Activated naive CD8-positive, alpha-beta T cell treated with anti-CD3 and anti-CD28 coated beads, Interleukin-2, amount 50 U/mL, for 24 hours (primary cell): Measurements from ENCODE around the gene FMN2.

ENCODE experiments used
- ATAC-seq: fragments of 150-1000 bp; cut with Tn5 transposase; one replicate; pipeline ENCODE4 v1.10.0; 2021
- DNase-seq: peaks from one replicate; pipeline ENCODE4 v3.0.0; 2021
- H3K27ac Mint-ChIP-seq: one replicate; pipeline ENCODE4 v1.8.0; 2021; ENCODE audit warnings: mild to moderate bottlenecking, mixed read lengths
- H3K27me3 Mint-ChIP-seq: one replicate; pipeline ENCODE4 v1.8.0; 2021; ENCODE audit warnings: mixed read lengths
- H3K36me3 Mint-ChIP-seq: one replicate; pipeline ENCODE4 v1.8.0; 2021; ENCODE audit warnings: low read depth, mixed read lengths
- H3K4me1 Mint-ChIP-seq: one replicate; pipeline ENCODE4 v1.8.0; 2021; ENCODE audit warnings: mixed read lengths
- H3K4me3 Mint-ChIP-seq: one replicate; pipeline ENCODE4 v1.8.0; 2021; ENCODE audit warnings: mild to moderate bottlenecking, moderate library complexity, mixed read lengths
- H3K9me3 Mint-ChIP-seq: one replicate; pipeline ENCODE4 v1.8.0; 2021; ENCODE audit warnings: mixed read lengths

The FMN2 gene

DNA sequence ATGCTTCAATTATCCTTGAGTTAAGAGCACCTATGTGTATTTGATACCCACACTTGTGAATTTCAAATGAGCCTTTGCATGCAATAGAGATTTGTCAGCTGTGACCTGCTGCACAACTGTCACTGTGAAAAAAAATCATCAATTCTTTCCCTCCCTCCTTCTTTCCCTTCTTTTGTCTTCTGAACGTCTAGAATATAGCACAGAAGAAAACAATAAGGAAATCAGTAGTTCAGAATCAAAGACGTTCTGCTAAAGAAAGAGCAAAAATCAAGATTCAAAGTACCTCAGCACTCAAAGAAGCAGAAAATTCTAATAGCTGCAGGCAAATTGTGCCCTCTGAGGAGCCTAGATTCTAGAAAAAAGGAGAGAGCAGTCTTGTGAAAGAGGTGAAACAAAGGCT, 1.7 kb upstream of the FMN2 start:
- Mint-ChIP-seq H3K9me3 (peaks cover 4% of the 10 kb centered on the region), H3K4me1 (peaks cover 4% of the 10 kb centered on the region), H3K27ac (no peak overlapping the region), H3K4me3 (no peak overlapping the region), H3K27me3 (peaks cover 37% of the 10 kb centered on the region), H3K36me3 (no peaks in the 10 kb centered on the region)
- no peak for DNase-seq
- ATAC-seq = no peak

DNA sequence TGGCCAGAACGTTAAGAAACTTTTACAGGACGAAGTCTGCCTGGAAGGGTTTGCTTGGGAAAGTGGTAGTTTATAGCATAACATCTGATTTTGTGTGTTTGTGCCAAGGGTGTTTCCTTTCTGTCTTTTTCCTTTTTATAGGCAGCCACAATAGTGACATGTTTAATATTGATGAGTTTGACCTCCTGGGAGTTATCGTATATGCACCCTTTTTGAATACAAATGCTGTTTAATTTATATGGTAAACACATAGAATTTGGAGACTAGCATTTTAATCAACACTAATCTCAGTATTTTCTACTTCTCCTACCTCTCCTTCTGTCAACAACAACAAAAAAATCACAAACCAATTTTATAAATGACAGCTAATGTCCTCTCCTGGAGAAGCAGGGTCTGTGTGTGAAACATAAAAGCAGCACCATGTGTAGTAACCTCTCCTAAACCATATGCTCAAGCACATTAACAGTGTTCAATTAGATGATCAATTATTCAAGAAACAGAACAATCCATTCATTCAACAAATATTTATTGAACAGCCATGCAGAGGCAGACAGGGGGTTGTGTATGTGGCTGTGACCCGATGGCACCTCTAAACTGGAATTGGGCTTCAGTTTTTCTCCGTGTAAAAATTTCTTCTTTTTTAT, 604 bp upstream of the FMN2 start:
- H3K36me3 Mint-ChIP-seq = no peaks in the 10 kb centered on the region
- H3K27me3 Mint-ChIP-seq = peaks cover 38% of the 10 kb centered on the region
- H3K9me3 Mint-ChIP-seq = no peaks in the 10 kb centered on the region
- peak overlapping the region; percentile 8 for H3K4me3 Mint-ChIP-seq
- peaks cover 4% of the 10 kb centered on the region for H3K4me1 Mint-ChIP-seq
- DNase-seq (no peak), ATAC-seq (no peak)
- H3K27ac Mint-ChIP-seq = no peak overlapping the region

DNA sequence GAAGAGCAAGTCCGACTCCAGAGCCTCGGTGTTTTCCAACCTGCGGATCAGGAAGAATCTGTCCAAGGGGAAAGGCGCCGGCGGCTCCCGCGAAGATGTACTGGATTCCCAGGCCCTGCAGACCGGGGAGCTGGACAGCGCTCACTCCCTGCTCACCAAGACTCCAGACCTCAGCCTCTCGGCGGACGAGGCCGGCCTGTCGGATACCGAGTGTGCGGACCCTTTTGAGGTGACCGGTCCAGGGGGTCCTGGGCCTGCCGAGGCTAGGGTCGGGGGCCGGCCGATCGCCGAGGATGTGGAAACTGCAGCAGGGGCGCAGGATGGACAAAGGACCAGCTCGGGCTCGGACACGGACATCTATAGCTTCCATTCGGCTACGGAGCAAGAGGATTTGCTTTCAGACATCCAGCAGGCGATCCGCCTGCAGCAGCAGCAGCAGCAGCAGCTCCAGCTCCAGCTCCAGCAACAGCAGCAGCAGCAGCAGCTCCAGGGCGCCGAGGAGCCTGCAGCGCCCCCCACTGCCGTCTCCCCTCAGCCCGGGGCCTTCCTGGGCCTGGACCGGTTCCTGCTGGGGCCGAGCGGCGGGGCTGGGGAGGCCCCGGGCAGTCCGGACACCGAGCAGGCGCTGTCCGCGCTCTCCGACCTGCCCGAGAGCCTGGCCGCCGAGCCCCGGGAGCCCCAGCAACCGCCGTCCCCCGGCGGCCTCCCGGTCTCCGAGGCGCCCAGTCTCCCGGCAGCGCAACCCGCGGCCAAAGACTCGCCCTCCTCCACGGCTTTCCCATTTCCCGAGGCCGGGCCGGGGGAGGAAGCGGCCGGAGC, 827 bp downstream of the FMN2 start:
- peaks cover 39% of the 10 kb centered on the region for H3K27me3 Mint-ChIP-seq
- no peak overlapping the region for H3K4me3 Mint-ChIP-seq
- DNase-seq (no peak), ATAC-seq (peak; percentile 15)
- H3K36me3 Mint-ChIP-seq = no peaks in the 10 kb centered on the region
- H3K4me1 Mint-ChIP-seq = peaks cover 4% of the 10 kb centered on the region
- H3K9me3 Mint-ChIP-seq = no peaks in the 10 kb centered on the region
- no peak overlapping the region for H3K27ac Mint-ChIP-seq

DNA sequence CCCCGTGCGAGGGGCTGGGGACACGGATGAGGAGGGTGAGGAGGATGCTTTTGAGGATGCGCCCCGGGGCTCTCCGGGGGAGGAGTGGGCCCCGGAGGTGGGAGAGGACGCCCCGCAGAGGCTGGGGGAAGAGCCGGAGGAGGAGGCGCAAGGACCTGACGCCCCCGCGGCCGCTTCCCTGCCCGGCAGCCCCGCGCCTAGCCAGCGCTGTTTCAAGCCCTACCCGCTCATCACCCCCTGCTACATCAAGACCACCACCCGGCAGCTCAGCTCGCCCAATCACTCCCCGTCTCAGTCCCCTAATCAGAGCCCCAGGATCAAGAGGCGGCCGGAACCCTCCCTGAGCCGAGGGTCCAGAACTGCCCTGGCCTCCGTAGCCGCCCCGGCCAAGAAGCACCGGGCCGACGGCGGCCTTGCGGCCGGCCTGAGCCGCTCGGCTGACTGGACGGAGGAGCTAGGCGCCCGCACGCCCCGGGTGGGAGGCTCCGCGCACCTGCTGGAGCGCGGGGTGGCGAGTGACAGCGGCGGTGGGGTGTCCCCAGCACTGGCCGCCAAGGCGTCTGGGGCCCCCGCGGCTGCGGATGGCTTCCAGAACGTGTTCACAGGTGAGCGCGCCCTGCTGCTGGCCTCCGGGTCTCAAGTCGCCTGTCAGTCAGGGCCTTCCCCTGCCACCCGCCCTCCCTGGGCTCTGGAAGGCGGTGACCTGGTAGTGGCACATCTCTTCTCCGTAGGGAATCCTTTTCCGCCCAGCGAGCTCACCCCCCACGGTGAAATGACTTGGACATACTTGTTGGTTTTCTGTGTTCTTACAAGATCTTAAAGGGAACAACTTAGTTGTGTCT, 1.7 kb downstream of the FMN2 start:
- Mint-ChIP-seq H3K4me3 (no peak overlapping the region), H3K27me3 (peaks cover 39% of the 10 kb centered on the region), H3K4me1 (peaks cover 4% of the 10 kb centered on the region), H3K9me3 (no peaks in the 10 kb centered on the region), H3K36me3 (no peaks in the 10 kb centered on the region), H3K27ac (no peak overlapping the region)
- DNase-seq (no peak), ATAC-seq (no peak)

DNA sequence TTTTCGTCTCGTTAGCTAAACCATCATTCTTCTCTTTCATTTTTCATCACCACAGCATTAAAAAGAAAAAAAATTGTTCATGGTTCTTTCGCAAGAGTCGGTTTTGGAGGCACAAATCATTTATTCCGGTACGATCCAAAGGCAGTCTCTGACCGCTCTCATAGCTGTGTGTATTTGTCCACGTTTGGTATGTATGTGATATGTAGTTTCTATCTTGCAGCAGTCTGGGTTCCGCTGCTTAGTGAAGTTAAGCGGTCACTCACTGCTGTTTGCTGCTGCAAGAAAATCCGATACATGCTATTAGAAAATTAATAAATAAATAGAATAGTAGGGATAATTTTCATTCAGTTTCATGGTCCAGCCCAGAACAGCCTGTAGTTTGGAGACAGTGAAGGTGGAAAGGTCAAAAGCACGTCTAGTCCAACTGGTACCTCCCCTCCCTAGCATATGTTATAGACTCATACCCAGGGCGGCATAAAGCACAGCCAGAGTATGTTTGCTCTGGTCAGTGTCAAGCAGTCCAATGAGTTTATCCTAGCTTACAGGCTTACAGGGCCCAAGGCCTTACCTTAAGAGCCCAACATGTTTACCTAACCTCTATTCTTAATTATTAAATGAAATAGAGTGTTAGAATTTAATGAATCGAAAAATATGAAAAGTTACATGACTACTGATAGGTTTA, 2.5 kb downstream of the FMN2 start:
- ATAC-seq (no peak), DNase-seq (no peak)
- Mint-ChIP-seq H3K9me3 (no peaks in the 10 kb centered on the region), H3K27ac (no peak overlapping the region), H3K4me3 (no peak overlapping the region), H3K27me3 (peaks cover 39% of the 10 kb centered on the region), H3K36me3 (no peaks in the 10 kb centered on the region), H3K4me1 (peaks cover 4% of the 10 kb centered on the region)

DNA sequence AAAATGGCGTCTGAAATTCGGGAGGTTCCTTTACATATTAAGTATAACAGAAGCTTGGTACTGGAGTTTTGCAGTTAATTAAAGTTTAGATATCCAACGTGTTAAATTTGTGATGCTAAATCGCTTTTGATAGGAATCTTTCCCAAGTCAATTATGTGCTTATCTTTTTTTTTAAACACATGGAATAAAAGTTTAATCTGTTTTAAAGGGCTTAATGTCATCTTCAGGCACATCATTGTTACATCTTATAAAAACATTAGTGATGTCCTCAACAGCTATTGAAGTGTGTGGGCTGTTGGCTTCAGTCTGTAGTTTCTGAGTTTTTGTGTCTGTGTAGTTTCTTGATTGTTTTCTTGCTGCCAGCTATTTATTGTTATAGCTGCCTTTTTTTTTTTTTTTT, 5.3 kb downstream of the FMN2 start:
- DNase-seq (no peak), ATAC-seq (no peak)
- no peaks in the 10 kb centered on the region for H3K36me3 Mint-ChIP-seq
- no peak overlapping the region for H3K27ac Mint-ChIP-seq
- H3K9me3 Mint-ChIP-seq = no peaks in the 10 kb centered on the region
- H3K4me1 Mint-ChIP-seq = no peaks in the 10 kb centered on the region
- H3K27me3 Mint-ChIP-seq = peaks cover 31% of the 10 kb centered on the region
- no peak overlapping the region for H3K4me3 Mint-ChIP-seq

DNA sequence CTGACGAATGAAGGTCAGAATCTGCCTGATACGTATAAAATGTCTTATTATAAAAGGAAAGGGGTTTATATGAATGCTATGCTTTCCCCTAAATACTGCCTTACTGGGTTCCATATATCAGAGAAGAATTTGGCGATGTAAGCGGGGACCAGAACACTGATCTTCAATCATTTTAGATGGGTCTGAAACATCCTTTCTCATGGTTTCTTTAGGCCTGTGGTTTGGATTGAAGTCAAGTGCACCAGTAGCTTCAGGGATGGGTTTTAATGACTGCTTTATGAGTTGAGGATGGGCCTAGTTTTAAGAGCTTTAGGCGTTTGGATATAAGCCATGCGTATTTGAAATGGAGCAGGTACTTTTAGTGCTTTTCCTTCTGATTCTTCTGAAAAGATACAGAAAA, 6.9 kb downstream of the FMN2 start:
- ATAC-seq (no peak), DNase-seq (no peak)
- no peaks in the 10 kb centered on the region for H3K9me3 Mint-ChIP-seq
- no peak overlapping the region for H3K27ac Mint-ChIP-seq
- H3K36me3 Mint-ChIP-seq = no peaks in the 10 kb centered on the region
- H3K4me1 Mint-ChIP-seq = no peaks in the 10 kb centered on the region
- H3K27me3 Mint-ChIP-seq = peaks cover 27% of the 10 kb centered on the region
- H3K4me3 Mint-ChIP-seq = no peak overlapping the region

DNA sequence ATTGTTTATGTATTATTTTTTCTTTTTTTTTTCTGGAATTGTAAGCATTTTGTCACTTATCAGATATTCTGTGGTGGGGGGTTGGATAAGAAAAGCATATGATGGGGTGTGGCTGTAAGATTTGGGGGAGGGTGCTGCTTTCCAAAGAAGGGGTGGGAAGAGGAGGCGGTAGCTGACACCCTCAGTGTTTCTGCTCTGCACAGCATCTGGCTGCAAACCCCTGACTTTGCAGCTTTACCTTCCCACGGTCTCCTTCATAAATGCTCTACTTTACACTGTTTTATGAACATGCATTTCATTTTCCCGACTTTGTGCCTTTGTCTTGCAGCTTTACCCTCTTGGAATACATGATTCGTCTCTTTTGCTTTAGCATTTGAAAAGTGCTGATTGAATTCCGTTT, 7.6 kb downstream of the FMN2 start:
- Mint-ChIP-seq H3K4me3 (no peak overlapping the region), H3K36me3 (no peaks in the 10 kb centered on the region), H3K4me1 (no peaks in the 10 kb centered on the region), H3K9me3 (no peaks in the 10 kb centered on the region), H3K27me3 (peaks cover 20% of the 10 kb centered on the region), H3K27ac (no peak overlapping the region)
- ATAC-seq (no peak), DNase-seq (no peak)

DNA sequence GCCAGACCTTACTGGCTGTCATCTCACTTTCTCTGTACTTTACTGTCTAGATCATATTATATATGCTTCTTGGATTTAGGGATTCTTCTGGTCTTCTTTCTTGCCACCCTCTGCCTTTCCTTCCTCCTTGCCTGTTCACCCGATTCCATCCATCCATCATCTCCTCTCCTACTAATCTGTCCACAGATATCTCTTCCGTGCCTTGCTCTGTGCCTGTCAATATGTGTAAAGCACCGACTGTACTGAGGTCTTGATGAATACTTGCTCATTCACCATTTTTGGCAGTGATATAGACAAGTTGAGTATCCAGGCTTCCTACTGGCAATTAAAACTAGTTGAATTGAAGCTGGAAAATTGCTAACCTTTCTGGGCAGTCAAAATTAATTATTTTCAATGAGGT, 8.1 kb downstream of the FMN2 start:
- H3K27ac Mint-ChIP-seq = no peak overlapping the region
- no peaks in the 10 kb centered on the region for H3K4me1 Mint-ChIP-seq
- no peaks in the 10 kb centered on the region for H3K36me3 Mint-ChIP-seq
- peaks cover 19% of the 10 kb centered on the region for H3K27me3 Mint-ChIP-seq
- H3K4me3 Mint-ChIP-seq = no peak overlapping the region
- H3K9me3 Mint-ChIP-seq = no peaks in the 10 kb centered on the region
- ATAC-seq (no peak), DNase-seq (no peak)

DNA sequence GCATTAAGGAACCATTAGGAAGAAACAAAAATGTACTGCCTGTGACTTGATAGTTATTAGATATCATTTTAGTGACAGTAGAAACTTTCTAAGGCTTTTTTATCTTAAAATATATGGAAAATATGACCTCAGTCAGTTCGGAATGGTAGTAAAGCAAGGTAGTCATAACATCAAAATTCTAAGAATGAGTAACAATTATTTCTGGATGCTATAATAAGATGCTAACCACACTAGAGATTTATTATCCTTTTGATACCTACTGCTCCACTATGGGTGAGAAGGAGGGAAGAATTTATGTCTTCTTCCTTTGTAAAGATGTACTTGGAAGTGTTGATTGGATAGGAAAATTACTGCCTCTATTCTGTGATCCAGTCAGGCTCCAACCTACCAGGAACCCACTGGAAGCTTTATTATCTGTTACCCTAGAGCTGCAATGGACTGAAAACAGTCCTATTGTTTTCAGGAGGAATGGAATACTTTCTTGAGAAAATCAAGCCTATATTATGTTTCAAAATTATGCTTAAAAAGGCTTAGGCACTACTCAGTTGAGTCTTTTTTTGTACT, 8.8 kb downstream of the FMN2 start:
- Mint-ChIP-seq H3K4me3 (no peak overlapping the region), H3K36me3 (no peaks in the 10 kb centered on the region), H3K4me1 (no peaks in the 10 kb centered on the region), H3K9me3 (no peaks in the 10 kb centered on the region), H3K27me3 (peaks cover 14% of the 10 kb centered on the region), H3K27ac (no peak overlapping the region)
- ATAC-seq = no peak
- no peak for DNase-seq

DNA sequence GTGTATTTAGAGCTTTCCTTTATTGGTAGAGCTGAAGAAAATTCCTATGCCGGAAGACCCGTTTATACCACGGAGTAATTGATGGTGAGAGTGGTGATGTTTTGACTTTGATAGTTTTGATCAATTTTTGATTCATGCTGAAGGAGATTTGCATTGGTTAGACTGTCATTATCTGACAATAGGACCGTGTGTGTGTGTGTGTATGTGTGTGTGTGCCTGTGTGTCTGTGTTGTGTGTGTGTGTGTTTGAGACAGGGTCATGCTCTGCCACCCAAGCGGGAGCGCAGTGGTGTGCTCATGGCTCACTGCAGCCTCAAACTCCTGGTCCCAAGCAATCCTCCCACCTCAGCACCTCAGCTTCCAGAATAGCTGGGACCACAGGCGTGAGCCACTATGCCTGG, 9.6 kb downstream of the FMN2 start:
- no peaks in the 10 kb centered on the region for H3K4me1 Mint-ChIP-seq
- ATAC-seq = no peak
- peaks cover 13% of the 10 kb centered on the region for H3K27me3 Mint-ChIP-seq
- no peaks in the 10 kb centered on the region for H3K36me3 Mint-ChIP-seq
- DNase-seq = no peak
- no peak overlapping the region for H3K27ac Mint-ChIP-seq
- H3K9me3 Mint-ChIP-seq = no peaks in the 10 kb centered on the region
- H3K4me3 Mint-ChIP-seq = no peak overlapping the region

DNA sequence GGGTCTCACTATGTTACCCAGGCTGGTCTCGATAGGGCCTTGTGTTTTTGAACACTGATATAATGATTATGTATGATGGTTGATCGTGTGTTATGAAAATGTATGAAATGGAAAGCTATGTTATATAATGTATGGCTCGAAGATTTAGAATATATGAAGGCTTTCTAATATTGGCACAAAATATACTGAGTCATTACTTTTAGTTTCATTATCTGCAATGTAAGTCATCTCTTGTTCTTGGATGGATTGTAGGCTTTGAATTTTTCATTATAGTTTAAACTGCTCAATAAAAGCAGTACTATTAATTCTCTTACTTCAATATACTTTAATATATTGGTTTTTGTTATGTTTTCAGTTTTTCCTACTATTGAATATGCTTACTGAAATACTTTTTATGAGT, 10.1 kb downstream of the FMN2 start:
- ATAC-seq (no peak), DNase-seq (no peak)
- Mint-ChIP-seq H3K27ac (no peak overlapping the region), H3K27me3 (peaks cover 11% of the 10 kb centered on the region), H3K4me1 (no peaks in the 10 kb centered on the region), H3K36me3 (no peaks in the 10 kb centered on the region), H3K9me3 (no peaks in the 10 kb centered on the region), H3K4me3 (no peak overlapping the region)

DNA sequence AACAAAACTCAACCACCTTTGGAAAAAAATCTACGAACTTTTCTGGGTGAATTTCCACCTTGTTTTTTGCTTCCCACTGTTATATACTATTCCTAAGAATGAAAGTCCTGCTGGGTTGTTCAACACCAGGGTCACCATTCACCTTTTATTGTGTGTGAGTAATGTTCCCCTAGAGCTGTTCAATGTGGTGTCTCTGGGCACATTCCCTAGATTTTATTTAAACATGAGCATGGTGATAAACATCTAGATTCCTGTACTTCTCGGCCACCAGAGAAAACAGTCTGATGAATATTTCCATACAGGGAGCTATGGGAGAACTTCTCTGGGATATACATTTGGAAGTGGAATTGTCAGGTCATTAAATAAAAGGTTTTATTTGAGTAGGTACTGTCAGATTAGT, 13.0 kb downstream of the FMN2 start:
- Mint-ChIP-seq H3K36me3 (no peaks in the 10 kb centered on the region), H3K27ac (no peak overlapping the region), H3K4me1 (no peaks in the 10 kb centered on the region), H3K9me3 (no peaks in the 10 kb centered on the region), H3K27me3 (peaks cover 7% of the 10 kb centered on the region), H3K4me3 (no peak overlapping the region)
- ATAC-seq (no peak), DNase-seq (no peak)

DNA sequence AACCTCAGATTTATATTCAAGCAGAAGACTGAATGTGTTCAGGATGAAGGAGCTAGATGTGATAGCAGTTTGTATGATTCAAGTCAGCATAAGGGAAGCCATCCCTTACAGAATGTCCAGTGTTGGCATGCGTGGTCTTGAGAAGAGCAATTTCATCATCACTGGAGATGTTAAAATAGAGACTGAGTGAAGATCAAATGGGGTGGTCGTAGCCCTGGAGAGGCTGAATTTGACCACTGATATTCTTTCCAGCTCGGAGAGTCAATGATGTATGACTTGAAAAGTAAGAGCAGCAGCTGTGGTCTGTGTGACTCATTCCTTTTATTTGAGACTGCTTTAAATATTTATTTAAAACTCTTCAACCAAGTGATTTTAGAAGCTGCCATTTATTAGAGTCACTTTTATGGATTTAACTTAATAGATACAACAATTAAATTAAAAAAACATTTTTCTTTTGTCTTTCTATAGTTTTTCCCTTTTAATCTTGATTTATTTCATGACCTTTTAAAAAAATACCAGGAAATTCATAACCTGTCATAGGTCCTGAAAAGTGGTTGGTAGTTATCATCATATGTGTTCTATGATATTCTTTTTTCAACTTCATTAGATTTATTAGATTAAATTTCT, 15.5 kb downstream of the FMN2 start:
- no peak for ATAC-seq
- H3K9me3 Mint-ChIP-seq = no peaks in the 10 kb centered on the region
- no peak for DNase-seq
- H3K27ac Mint-ChIP-seq = no peak overlapping the region
- peaks cover 3% of the 10 kb centered on the region for H3K27me3 Mint-ChIP-seq
- no peaks in the 10 kb centered on the region for H3K4me1 Mint-ChIP-seq
- H3K36me3 Mint-ChIP-seq = no peaks in the 10 kb centered on the region
- H3K4me3 Mint-ChIP-seq = no peak overlapping the region
